NCI-H1417 (cell line): ENCODE data around the gene CAPN15.

Experiments
- DNase-seq, 3 experiments: peaks; one replicate each; lab custom pipeline; 2025; lab: John Stamatoyannopoulos, UW

Gene CAPN15

GRCh38 chr16:577796-578195 is 50.3 kb downstream of the CAPN15 start:
- no peak for DNase-seq

DNA sequence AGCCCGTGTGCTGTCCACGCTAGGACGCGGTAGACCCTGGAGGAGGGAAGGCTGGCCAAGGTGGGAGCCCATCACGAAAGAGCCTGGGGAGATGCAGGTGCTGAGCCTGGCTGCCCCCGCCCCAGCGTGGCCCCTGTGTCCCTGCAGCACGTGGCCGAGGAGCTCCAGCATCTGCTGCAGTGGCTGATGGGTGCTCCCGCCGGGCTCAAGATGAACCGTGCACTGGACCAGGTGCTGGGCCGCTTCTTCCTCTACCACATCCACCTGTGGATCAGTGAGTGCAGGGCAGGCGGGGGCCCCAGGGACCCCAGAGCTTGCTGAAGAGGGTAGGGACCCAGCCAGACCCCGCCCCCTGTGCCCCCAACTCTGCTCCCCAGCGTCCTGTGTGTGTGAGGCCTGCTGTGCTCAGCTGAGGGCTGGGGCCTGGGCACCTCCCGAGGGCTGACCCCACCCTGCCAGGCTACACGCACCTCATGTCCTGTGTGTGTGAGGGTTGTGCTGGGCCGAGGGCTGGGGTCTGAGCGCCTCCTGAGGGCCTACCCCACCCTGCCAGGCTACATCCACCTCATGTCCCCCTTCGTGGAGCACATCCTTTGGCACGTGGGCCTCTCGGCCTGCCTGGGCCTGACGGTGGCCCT is 50.8 kb downstream of the CAPN15 start:
- DNase-seq = no peak

DNA sequence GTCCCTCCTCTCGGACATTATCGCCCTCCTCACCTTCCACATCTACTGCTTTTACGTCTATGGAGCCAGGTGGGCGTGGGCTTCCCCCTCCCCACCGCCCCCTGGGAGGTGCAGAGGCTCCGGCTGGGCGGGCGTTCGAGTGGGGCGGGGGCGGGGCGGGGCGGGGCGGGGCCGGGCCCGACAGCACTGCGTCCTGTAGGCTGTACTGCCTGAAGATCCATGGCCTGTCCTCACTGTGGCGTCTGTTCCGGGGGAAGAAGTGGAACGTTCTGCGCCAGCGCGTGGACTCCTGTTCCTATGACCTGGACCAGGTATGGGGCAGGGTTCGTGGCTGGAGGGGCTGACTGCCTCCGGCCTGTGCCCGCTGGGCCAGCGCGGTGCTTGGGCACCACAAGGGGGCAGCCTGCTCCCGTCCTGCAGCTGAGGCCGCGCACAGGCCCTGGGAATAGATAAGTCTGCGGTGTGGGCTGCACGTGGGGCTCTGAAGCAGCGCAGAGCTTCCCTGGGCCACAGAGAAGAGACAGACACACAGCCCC is 51.4 kb downstream of the CAPN15 start:
- DNase-seq = peak in 1 of 3 experiments; percentile 78

GRCh38 chr16:580141-580945 is 52.8 kb downstream of the CAPN15 start:
- no peak for DNase-seq

DNA sequence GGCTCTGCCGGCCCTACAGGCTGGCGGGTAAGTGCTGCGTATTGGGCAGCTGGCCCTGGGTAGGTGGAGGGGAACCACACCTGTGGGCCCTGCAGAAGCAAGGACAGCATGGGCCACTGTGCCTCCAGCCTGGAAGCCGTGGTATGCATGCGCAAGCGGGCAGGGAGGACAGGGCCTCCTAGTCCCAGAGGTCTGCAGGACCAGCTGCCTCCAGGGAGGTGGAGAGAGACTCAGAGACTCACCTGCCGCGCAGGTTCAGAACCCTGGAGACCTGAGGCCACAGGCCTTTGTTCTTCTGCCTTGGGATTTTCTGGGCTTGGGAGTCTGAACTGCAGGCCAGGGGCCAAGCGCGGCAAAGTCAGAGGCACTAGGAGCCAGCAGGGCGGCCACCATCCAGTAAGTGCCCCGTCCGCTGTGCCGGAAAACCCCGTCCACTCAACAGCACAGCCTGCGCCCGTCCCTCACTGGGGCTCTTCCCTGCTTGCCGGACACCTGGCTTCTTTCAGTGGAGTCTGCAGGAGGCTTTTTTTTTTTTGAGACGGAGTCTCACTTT is 53.5 kb downstream of the CAPN15 start:
- no peak for DNase-seq

GRCh38 chr16:582218-582613 is 54.7 kb downstream of the CAPN15 start:
- DNase-seq = no peak

DNA sequence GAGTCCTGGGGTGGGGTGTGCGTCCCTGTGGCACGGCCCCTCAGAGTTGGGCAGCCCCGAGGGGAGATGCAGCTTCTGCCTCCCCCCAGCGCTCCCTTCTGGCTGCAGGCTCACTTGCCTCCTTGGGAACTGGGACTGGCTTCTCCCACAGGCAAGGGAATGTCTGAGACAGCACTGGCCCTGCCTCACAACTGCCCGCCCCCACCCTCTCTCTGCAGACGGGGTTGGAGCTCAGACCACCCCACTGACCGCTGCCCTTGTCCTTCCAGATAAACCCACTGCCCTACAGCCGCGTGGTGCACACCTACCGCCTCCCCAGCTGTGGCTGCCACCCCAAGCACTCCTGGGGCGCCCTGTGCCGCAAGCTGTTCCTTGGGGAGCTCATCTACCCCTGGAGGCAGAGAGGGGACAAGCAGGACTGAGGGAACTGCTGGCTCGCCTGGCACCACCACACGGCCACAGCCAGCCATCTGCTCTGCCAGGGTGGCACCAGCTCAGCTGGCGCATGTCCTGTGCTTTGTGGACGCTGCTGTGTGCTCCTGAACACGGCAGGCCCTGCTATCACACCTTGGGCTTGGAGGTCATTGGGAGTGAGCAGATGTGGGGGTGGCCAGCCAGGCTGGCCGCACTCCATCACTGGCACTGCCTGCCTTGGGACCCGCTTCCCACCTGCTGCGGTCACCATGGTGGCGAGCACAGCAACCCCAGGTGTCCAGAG is 55.3 kb downstream of the CAPN15 start:
- DNase-seq = no peak

GRCh38 chr16:583470-583814 is 55.9 kb downstream of the CAPN15 start:
- DNase-seq = no peak

GRCh38 chr16:583815-584591 is 56.5 kb downstream of the CAPN15 start:
- DNase-seq = no peak

DNA sequence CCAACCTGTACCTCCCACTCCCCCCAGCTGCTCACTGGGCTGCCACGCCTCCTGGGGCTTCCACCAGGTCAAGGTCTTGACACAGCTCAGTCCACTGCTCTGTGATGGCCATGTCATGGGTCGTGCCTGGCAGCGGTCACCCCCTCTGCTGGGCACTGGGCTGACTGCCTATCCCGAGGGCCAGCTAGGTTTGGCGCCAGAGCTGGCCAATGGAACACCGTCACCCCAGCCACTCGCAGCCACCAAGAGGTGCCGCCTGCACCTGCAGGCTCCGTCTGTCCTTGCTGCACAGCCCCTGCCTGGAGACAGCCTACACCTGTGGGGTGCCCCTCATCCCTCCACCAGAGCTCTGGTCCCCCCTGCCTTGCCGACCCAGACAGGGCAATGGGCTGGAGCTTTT is 57.8 kb downstream of the CAPN15 start:
- DNase-seq = peak in 2 of 3 experiments; percentile 43 to 57

DNA sequence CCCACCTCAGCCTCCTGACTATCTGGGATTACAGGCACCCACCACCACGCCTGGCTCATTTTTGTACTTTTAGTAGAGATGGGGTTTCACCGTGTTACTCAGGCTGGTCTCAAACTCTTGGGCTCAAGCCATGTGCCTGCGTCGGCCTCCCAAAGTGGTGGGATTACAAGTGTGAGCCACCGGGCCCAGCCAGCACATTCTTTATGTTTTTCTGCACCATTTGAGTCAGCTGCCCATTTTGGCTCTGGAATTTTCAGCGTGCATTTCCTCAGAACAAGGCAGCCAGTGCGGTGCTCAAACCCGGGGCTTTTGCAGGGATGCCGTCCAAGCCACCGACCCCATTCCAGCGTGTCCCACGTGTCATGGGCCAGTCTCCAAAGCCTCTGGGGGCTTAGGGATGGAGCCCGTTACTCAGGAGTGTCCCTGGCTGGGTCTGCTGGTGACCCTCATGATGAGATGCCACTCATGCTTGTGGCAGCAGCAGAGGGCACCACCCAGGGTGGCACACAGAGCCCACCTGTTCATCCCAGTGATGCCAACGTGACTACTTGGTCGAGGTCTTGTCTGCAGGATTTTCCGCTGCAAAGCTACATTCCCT is 58.6 kb downstream of the CAPN15 start:
- no peak for DNase-seq

DNA sequence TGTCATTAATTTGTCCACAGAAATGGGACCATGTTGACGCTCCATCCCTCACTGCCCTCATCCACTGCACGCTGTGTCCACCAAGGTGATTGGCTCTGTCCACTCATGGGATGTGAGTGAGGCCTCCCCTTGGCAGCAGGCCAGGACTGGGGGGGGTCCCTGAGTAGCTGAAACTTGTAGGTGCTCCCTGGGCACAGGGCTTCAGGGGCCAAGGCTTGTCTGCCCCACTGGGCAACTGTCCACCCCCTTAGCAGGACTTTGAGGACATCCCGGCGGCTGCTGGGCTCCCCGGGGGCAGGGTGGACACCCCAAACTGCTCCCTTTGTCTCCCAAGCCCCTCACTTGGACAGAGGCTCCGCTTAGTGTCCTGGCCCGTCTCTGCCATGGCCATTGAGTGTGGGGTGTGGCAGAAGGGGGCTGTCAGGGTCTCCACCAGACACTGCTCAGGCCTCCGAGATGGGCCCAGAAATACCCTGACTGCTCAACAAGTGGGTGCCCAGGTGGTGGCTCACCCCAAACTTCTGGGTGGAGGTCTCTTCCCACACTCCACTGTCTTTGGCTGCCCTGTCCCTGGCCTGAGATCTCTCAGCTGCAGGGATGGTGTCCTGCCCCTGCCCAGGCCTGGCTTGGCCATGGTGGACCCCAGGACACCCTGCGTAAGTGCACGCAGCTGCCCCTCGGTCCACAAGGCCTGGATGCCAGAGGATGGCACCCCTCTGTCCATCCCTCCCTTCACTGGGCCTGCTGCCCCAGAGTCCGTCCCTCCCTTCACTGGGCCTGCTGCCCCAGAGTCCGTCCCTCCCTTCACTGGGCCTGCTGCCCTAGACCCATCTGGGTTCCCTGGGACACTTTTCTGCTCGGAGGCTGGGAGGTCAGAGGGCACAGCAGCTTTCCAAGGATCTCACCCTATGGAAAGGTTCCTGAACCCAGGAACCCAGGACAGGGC is 59.4 kb downstream of the CAPN15 start:
- DNase-seq = peak in 1 of 3 experiments; percentile 28

- DNase-seq = peak; percentile 44 to 80 (median 75)
These were observed 61.1 kb downstream of the CAPN15 start for GRCh38 chr16:588639-588888.

- DNase-seq = peak; percentile 98 to 99 (median 98)
These were observed 61.6 kb downstream of the CAPN15 start for GRCh38 chr16:588889-589657.

DNA sequence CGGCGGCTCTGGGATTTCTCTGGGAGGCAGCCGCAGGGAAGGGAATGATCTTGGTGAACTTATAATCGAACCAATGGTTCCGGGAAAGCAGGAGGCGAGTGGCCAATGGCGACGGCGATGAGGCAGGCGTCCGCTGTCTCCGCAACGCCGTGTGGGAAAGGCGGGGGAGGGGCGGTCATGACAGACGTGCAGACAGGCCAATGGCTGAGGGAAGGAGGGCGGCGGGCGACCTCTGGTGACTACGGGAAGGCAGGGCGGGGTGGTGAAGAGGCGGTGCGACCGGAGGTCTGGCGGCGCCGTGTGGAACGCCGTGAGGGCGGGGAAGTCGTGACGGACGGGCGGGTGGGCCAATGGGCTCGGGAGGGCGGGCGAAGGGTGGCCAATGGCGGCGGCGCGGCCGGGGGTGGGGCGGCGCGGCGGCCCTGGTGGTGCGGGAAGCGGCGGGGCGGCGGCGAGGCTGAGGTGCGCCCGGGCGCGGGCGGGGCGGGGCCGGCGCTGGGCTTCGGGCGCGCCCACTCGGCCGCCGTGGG is 62.2 kb downstream of the CAPN15 start, which contains the start of gene RAB40C:
TSS of gene RAB40C (plus strand) at position 409 of the 530 bp plus-strand sequence. CDS start 226 bp downstream, outside the sequence.
- DNase-seq = peak; percentile 97 to 99 (median 98)

DNA sequence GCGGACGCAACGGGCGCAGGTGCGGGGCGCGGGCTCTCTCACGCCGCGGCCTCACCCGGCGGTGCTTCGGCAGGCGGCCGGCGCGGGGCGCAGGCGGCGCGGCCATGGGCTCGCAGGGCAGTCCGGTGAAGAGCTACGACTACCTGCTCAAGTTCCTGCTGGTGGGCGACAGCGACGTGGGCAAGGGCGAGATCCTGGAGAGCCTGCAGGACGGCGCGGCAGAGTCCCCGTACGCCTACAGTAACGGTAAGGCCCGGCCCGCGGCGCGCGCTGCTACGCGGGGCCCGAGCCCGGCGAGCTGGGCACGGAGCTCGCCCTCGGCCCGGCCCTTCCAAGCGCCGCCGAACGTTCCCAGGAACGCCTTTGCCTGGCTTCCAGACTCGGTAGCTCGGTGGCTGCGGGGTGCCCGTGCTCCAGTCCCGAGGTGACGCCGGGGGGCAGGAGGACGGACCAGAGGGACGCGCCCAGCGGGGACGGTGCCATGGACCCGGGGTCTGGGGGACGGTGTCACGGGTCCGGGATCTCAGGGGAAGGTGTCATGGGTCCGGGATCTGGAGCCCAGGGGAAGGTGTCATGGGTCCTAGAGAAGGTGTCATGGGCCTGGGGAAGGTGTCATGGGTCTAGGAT is 62.8 kb downstream of the CAPN15 start:
- DNase-seq = peak in 1 of 3 experiments; percentile 64

DNA sequence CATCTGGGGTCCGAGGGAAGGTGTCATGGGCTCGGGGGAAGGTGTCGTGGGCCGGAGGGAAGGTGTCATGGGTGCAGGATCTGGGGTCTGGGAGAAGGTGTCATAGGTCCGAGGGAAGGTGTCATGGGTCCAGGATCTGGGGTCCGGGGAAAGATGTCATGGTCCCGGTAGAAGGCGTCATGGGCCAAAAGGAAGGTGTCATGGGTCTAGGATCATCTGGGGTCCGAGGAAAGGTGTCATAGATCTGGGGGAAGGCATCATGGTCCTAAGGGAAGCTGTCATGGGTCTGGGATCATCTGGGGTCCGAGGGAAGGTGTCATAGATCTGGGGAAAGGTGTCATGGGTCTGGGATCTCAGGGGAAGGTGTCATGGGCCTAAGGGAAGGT is 63.3 kb downstream of the CAPN15 start:
- no peak for DNase-seq

GRCh38 chr16:591231-591630 is 63.7 kb downstream of the CAPN15 start:
- DNase-seq = no peak
